Memory B cell (primary cell): Measurements from ENCODE around the gene TMEM41B.
A peak's percentile ranks its signal among the peaks of the same experiment; 100 is the strongest.
"Not testable (repeated sequence)": the region's sequence is repeated elsewhere in the genome, so short reads cannot be mapped to it uniquely, and the experiment has no call there.

Experiments
- ATAC-seq: fragments of 150-1000 bp; cut with Tn5 transposase; 2 replicates; pipeline ENCODE4 v1.10.0; 2021; ENCODE audit warnings: low read depth, mild to moderate bottlenecking, moderate library complexity
- DNase-seq, 2 donors: peaks; one replicate each; pipeline ENCODE4 v3.0.0; 2022; ENCODE audit warnings: low spot score in 2 of 2
- H3K27ac Mint-ChIP-seq: one replicate; pipeline ENCODE4 v1.8.0; 2022; ENCODE audit warnings: mild to moderate bottlenecking, moderate library complexity, mixed read lengths
- H3K27me3 Mint-ChIP-seq: one replicate; pipeline ENCODE4 v1.8.0; 2022; ENCODE audit warnings: mixed read lengths
- H3K36me3 Mint-ChIP-seq: one replicate; pipeline ENCODE4 v1.8.0; 2022; ENCODE audit warnings: mild to moderate bottlenecking, mixed read lengths
- H3K4me1 Mint-ChIP-seq: one replicate; pipeline ENCODE4 v1.8.0; 2022; ENCODE audit warnings: mixed read lengths
- H3K4me3 Mint-ChIP-seq: one replicate; pipeline ENCODE4 v1.8.0; 2022; ENCODE audit warnings: mild to moderate bottlenecking, moderate library complexity, mixed read lengths
- H3K9me3 Mint-ChIP-seq: one replicate; pipeline ENCODE4 v1.8.0; 2022; ENCODE audit warnings: mixed read lengths

TMEM41B gene

GRCh38 chr11:9319377-9320001 lies 5.1 kb upstream of the TMEM41B start:
- H3K27ac Mint-ChIP-seq, H3K9me3 Mint-ChIP-seq, H3K36me3 Mint-ChIP-seq, H3K4me3 Mint-ChIP-seq, H3K27me3 Mint-ChIP-seq, H3K4me1 Mint-ChIP-seq, ATAC-seq, DNase-seq: not testable (repeated sequence)

- H3K27me3 Mint-ChIP-seq, ATAC-seq, H3K9me3 Mint-ChIP-seq, H3K27ac Mint-ChIP-seq, H3K4me3 Mint-ChIP-seq, H3K36me3 Mint-ChIP-seq, DNase-seq: not testable (repeated sequence)
- peaks cover 14% of the 10 kb centered on the region for H3K4me1 Mint-ChIP-seq
Observed at GRCh38 chr11:9318442-9319376, 4.3 kb upstream of the TMEM41B start.

- Mint-ChIP-seq H3K27me3 (peaks cover 7% of the 10 kb centered on the region), H3K4me3 (no peak overlapping the region)
Observed at GRCh38 chr11:9316334-9316733, 1.9 kb upstream of the TMEM41B start.

GRCh38 chr11:9315078-9315688 lies 790 bp upstream of the TMEM41B start:
- Mint-ChIP-seq H3K36me3 (no peaks in the 10 kb centered on the region), H3K9me3 (no peaks in the 10 kb centered on the region), H3K27me3 (peaks cover 4% of the 10 kb centered on the region), H3K4me3 (peak overlapping the region; percentile 99), H3K27ac (peak overlapping the region; percentile 99), H3K4me1 (peaks cover 30% of the 10 kb centered on the region)
- no peak for DNase-seq
- ATAC-seq: no peak

More at GRCh38 chr11:9316334-9316733, 1.9 kb upstream of the TMEM41B start:
- DNase-seq: no peak
- Mint-ChIP-seq H3K36me3 (no peaks in the 10 kb centered on the region), H3K4me1 (peaks cover 23% of the 10 kb centered on the region), H3K27ac (no peak overlapping the region), H3K9me3 (no peaks in the 10 kb centered on the region)
- ATAC-seq: no peak

GRCh38 chr11:9313648-9314290 lies 624 bp downstream of the TMEM41B start:
- Mint-ChIP-seq H3K4me1 (peaks cover 25% of the 10 kb centered on the region), H3K27me3 (peaks cover 2% of the 10 kb centered on the region), H3K4me3 (peak overlapping the region; percentile 99), H3K9me3 (no peaks in the 10 kb centered on the region), H3K27ac (peak overlapping the region; percentile 99), H3K36me3 (no peaks in the 10 kb centered on the region)
- DNase-seq (no peak), ATAC-seq (peak; percentile 2)

GRCh38 chr11:9310485-9311090 lies 3.8 kb downstream of the TMEM41B start:
- H3K4me1 Mint-ChIP-seq: peaks cover 31% of the 10 kb centered on the region
- H3K4me3 Mint-ChIP-seq: no peak overlapping the region
- H3K9me3 Mint-ChIP-seq: peaks cover 4% of the 10 kb centered on the region
- no peaks in the 10 kb centered on the region for H3K27me3 Mint-ChIP-seq
- DNase-seq (no peak), ATAC-seq (no peak)
- peaks cover 8% of the 10 kb centered on the region for H3K36me3 Mint-ChIP-seq
- H3K27ac Mint-ChIP-seq: peak overlapping the region; percentile 4

GRCh38 chr11:9304178-9304577 lies 10.2 kb downstream of the TMEM41B start:
- no peaks in the 10 kb centered on the region for H3K27me3 Mint-ChIP-seq

GRCh38 chr11:9302448-9302847 lies 11.9 kb downstream of the TMEM41B start:
- DNase-seq (no peak), ATAC-seq (no peak)
- Mint-ChIP-seq H3K27me3 (no peaks in the 10 kb centered on the region), H3K9me3 (peaks cover 2% of the 10 kb centered on the region), H3K27ac (no peak overlapping the region), H3K4me1 (peaks cover 7% of the 10 kb centered on the region), H3K4me3 (no peak overlapping the region), H3K36me3 (peaks cover 7% of the 10 kb centered on the region)

More at GRCh38 chr11:9304178-9304577, 10.2 kb downstream of the TMEM41B start:
- H3K4me1 Mint-ChIP-seq: peaks cover 12% of the 10 kb centered on the region
- DNase-seq: no peak
- no peak overlapping the region for H3K27ac Mint-ChIP-seq
- peaks cover 4% of the 10 kb centered on the region for H3K9me3 Mint-ChIP-seq
- ATAC-seq: no peak
- peaks cover 10% of the 10 kb centered on the region for H3K36me3 Mint-ChIP-seq
- no peak overlapping the region for H3K4me3 Mint-ChIP-seq

- no peaks in the 10 kb centered on the region for H3K27me3 Mint-ChIP-seq
- ATAC-seq (no peak), DNase-seq (no peak)
- H3K4me1 Mint-ChIP-seq: peaks cover 5% of the 10 kb centered on the region
- peaks cover under 1% of the 10 kb centered on the region for H3K9me3 Mint-ChIP-seq
- no peak overlapping the region for H3K4me3 Mint-ChIP-seq
- H3K36me3 Mint-ChIP-seq: peaks cover 4% of the 10 kb centered on the region
- no peak overlapping the region for H3K27ac Mint-ChIP-seq
Observed at GRCh38 chr11:9301720-9302119, 12.7 kb downstream of the TMEM41B start.

- H3K4me1 Mint-ChIP-seq: no peaks in the 10 kb centered on the region
- H3K9me3 Mint-ChIP-seq: no peaks in the 10 kb centered on the region
- H3K27ac Mint-ChIP-seq: no peak overlapping the region
- peaks cover 6% of the 10 kb centered on the region for H3K36me3 Mint-ChIP-seq
- ATAC-seq (no peak), DNase-seq (no peak)
- H3K27me3 Mint-ChIP-seq: no peaks in the 10 kb centered on the region
- no peak overlapping the region for H3K4me3 Mint-ChIP-seq
Observed at GRCh38 chr11:9293646-9294045, 20.7 kb downstream of the TMEM41B start.

GRCh38 chr11:9285850-9286587 lies 28.4 kb downstream of the TMEM41B start:
- ATAC-seq: no peak
- Mint-ChIP-seq H3K36me3 (peaks cover 11% of the 10 kb centered on the region), H3K27ac (no peak overlapping the region), H3K4me1 (no peaks in the 10 kb centered on the region), H3K4me3 (no peak overlapping the region), H3K9me3 (no peaks in the 10 kb centered on the region), H3K27me3 (no peaks in the 10 kb centered on the region)
- DNase-seq: no peak

GRCh38 chr11:9280655-9281301 lies 33.6 kb downstream of the TMEM41B start:
- Mint-ChIP-seq H3K9me3 (no peaks in the 10 kb centered on the region), H3K4me3 (no peak overlapping the region), H3K27ac (no peak overlapping the region), H3K36me3 (peaks cover 5% of the 10 kb centered on the region), H3K27me3 (no peaks in the 10 kb centered on the region), H3K4me1 (peaks cover 3% of the 10 kb centered on the region)
- DNase-seq (peak in 1 of 2 donors; percentile 12), ATAC-seq (peak; percentile 95)
